HG03196 (cell line): ENCODE data around the gene DSCAM.
"Not testable (repeated sequence)": the region's sequence is repeated elsewhere in the genome, so short reads cannot be mapped to it uniquely, and the experiment has no call there.

ENCODE experiments used
- ATAC-seq: cut with Tn5 transposase; IDR thresholded peaks from one replicate; pipeline ENCODE4 v1.9.1; 2021; ENCODE audit not compliant: unreplicated experiment

Gene DSCAM

DNA sequence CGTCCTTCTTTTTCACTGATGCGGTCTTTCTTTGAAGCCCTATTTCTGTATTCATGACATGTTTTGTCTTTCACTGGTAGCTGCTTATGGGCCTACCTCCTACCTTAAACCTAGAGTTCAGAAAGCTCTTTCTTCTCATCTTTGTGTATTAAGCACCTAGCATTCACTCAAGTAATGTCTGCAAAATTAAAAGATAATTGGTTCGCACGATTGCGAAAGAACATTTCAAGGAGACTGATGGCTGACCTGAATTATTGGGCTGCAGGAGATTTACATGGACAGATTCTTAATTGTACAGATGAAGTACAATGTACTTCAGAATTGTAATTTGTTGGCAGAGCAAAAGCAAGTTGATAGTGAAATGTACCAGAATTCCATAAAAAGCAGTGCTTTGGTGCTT is 773.3 kb downstream of the DSCAM start:
- no peak for ATAC-seq

DNA sequence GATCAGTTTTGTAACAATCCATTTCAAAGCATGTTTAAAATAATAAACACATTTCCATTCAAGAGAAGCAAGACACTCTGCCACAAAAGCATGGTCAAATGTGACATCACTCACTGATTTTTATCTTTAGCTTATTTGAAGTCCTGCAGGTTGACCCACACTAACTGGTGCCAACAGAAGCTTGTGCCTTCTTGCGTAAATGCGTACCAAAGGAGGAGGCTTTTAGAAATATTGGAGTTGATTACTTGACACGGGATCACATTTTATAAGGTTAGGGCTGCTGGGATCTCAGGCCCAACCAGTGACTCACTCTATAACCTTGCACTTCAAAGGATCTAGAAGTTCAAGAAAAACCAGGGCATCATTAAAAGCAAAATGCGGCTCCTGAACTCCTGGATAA is 776.1 kb downstream of the DSCAM start:
- ATAC-seq, result no peak

DNA sequence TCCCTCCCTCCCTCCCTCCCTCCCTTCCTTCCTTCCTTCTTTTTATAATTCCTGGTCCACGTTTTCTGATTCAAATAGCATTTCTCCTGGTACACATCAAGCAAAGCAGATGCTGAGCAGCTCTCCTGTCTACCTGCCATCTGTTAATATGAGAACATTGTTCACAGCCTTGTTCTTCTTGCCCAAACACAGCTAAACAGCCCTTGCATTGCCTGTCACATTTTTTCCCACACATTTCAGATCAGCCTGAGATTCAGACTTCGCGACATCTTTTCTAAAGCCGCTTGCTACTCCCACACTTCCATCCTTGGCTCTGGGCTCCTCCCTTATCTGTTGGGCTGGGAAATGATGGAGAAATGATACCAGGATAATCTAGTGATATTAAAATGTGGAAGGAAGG is 779.2 kb downstream of the DSCAM start:
- no peak for ATAC-seq

DNA sequence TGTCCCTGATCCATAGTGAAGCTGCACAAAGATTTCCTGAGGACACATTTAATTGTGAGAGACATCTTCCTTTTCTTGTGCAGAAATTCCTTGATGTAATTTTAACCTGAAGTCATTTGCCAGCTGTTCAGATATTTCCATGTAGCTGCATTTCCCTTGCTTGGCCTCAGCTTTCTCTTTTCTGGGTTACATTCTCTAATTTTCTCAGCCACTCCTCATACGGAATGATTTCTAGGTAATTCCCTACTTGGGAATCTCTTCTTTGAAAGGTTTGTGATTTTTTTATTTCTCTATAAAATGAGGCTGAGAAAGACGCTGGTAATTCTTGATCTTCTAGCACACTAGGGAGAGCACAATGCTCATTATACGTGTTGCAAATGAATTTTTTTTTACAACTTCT is 780.7 kb downstream of the DSCAM start:
- ATAC-seq, result no peak

DNA sequence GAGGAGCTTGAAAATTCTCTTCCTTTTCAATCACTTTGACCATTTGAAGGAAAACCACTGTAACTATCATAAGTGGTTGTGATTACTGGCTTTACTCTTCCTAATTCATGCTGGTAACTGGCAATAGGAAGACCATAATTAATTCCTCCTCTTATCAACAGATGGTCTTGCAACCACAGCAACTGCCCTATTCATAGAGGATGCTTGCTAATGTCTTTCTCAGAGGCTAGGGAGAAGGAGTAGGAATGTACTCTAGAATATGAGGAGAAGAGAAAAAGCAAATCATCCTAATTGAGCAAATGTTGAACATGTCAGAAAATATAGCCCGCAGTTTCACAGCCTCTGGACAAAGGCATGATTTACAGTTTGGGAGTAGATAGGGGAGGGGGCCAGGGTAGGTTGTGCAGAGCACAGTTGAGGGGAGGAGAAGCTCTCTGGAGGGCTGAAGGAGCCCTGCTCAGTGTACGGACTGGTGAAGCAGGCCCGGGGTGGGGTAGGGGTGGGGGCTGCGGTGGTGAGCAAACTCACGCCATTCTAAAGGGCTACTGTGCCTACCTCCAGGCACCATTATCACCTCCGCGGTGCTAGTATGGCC is 786.8 kb downstream of the DSCAM start:
- ATAC-seq, result no peak

DNA sequence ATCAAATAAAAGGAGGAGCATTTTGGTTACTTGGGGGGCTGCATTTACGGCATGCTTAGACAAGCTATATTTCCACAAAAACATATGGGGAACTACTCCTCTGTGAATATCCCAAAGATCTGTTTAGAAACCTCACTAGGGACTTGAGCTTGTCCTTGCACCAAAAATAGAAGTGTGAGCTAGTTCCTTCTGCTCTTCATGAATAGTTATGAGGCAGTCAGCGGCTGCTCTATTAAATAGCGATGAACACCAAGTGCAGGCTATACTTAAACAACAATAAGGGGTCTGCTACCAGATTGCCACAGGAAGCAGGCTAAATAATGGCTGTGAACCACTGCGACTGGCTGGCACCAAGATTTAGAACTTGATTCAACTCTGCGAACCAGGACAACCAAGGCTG is 789.6 kb downstream of the DSCAM start:
- ATAC-seq, result no peak

DNA sequence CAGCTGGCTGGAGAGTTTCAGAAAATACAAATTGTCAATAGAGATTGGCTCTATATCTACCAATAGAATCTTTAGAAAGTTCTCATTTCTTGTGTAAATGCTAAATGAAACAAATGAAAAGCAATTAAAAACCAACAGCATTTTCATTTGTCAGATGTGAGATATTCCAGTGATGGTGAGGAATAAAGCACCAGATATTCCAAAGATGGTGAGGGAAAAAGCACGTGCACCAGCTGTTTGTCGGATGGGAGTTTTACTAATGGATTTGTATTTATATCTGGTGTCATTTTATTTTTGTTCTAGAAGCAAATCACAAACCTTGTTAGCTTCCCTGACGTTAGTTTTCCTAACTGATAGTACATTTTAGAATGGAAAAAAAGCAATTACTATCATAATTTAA is 790.9 kb downstream of the DSCAM start:
- ATAC-seq, result no peak

DNA sequence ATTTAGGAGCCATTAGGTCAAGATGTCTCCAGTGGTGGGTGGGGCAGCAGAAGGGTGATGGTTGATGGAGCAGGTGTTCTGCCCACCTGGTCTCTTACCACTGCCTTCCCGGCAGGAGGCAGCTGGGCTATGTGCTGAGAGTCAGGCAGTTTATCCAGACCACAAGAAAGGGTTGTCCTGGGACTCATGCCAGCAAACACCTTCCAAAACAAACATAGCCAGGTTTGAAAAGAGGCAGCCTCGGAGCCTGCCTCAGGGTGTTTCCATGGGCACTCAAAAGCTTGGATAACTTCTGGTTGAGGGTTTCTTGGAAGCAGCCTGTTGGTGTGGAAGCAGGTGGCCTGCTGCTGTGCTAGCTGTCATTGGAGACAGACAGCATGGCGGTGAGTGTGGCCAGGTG is 792.6 kb downstream of the DSCAM start:
- no peak for ATAC-seq

DNA sequence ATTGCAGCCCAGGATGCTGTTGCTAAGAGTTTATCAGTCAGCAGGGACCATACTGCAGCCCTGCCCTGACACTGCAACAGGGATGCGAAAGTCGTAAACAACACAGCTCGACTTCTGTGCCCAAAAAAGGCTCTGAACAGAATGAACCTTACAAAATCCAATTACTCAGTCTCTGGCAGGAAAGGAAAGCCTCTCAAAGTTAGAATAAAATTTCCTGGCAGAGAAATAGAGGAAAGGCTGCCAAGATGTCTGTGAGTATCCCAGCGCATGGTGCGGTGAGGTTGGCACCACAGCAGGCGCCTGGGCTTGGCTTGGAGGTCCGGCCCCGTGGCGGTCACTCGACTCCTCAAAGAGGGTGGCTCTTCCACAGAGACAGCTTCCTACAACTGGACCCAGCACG is 794.0 kb downstream of the DSCAM start:
- ATAC-seq, result no peak

DNA sequence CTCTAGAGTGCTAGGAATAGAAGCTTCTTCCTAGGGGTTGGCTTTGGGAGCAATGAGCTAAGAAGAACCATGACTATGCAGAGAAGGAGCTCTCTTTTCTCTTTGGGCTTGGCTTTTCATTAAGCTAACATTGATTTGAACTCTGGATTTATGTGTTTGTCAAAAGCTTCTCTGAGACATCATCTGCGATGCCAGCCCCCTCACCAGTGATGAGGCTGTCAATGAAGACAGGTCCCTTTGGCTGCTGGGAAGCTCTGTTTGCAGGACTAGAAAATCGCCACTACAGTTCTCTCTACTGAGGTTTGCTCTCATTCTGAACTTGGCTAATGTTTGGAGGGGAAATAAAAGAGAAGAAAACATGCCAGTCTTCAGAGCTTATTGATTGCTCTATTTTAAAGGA is 794.7 kb downstream of the DSCAM start:
- no peak for ATAC-seq

DNA sequence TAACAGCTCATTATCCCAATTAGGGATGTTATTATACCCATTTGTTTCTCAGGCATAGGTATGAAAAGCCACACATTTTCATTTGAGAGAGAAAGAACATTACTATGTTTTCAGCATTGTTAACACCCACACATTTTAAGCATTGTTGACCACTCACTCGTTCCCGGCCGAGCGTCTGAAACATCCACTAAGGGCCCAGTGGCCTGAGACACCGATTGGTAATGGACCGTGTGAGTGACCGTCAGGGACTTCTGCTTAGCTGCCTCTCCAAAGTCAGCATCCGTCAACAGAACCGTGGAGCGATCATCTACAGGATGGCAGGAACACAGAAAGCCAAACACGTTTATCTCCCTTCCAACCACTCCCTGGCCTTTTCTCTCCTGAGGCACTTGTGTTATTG is 795.2 kb downstream of the DSCAM start:
- no peak for ATAC-seq

DNA sequence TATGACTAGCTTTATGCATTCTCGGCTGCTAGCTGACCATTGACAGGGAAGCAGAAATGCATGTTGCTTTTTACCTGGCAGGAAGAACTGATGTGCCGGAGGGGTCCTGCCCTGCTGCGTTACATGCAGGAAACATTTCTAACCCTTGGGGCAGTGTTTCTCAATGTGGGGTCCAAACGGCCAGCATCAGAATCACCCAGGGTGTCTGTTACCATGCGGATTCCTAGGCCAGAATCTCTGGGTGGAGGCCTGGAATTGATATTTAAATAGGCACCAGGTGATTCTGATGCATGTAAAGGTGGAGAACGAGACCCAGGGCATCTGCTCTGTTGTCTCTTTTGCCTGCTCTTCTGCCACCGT is 797.0 kb downstream of the DSCAM start:
- ATAC-seq, result no peak

DNA sequence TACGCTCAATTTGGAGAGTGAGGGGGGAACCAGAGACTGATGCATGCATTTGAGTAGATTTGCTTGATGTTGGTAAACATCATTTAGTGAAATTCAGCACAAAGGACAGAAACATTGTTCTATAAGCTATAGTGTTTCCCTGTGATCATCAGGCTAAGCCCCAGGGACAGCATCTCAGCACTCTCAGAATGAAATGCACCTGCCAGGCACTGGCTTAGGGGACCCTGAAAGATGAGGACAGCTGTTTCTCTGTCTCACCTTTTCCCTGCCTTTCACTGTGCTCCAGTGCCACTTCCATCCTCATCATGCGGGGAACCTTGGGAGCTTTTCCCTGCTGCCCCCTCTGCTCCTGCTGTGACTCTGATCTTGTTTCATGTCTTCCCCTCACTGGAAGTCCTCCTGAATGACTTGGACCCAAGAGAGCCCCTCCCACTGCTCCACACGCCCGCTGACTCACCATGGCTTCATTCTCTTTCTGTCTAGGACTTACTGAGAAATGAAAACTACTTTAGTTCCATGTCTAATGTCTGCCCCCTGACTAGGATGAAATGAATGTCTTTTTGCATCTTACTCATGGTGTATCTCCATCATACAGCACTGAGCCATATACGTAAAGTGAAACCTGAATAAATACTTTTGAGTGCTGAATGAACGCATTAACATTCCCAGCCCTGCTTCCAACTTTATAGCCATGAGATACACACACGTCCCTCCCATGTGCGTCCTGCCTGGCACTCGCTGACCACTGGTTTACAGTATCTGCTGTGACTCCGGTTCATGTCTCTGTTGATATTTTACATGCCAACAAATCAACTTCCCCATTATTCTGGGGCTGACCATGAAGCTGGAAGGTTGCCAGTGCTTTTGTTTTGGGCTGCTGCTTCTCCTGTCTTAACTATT is 797.7 kb downstream of the DSCAM start:
- no peak for ATAC-seq

DNA sequence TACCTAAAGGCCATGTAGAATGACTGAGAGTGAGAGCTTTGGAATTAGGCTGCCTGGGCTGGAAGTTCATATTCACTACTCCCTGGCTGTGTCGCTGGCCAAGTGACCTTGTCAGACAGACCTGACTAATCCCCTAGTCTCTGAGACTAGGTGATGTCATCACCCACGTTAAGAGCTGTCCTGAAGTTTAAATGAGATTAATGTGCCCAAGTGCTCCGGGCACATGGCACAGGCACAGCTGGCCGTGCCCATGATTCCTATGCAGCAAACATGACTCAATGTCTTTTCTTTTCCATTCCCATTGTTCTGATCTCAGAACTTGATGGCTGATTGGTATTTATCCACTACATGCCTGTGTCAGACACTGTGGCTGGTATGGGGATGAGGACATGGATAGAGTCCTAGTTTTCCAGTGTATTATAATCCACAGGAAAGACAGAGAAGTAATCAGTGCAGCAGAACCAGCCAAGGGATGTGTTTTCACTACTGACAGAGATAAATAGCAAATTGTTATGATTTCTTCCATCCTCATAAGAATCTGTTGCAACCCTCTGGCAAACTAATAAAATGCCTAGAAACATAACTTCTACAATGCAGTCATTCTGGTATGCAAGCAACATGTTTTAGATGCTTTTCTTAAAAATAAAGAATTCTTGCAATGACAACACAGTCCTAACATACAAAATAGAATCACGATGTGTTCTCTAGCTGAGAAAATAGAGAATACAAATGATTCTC is 798.8 kb downstream of the DSCAM start:
- ATAC-seq, result no peak

DNA sequence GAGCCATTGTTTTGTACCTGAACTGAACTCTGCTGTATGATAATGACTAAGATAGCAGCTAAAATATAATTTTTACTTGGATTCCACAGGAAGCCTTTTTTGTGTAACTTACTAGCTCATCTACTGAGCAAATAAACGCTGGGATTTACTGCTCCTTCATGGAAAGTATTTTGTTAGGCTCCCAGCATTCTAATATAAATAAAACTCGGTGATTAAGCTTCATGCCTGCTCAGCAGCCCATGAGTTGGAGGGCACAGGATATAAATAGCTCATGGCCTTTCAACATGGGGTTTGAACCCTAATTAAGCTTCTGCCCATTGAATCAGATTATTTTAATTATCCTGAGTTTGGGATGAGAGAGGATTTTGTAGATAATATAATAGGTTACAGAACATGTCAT is 799.7 kb downstream of the DSCAM start:
- ATAC-seq, result no peak

DNA sequence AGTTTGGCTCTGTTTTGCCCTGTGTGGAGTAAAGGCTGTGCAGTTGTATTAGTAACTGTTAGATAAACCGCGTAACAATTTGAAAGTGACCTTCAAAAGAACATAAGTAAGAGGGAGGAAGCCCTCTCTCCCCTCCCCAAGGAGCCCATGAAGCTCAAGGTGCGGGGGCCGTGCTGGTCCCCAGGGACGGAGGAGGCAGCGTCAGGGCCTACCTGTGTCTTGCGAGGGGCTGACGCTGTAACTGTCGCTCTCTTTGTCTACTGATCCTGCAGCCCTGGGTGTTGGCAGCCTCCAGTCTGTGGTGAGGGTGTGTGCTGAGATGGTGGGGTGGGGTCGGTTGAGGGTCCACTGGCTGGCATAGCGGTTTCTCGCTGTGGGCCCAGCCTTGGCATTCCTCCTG is 803.1 kb downstream of the DSCAM start:
- no peak for ATAC-seq

DNA sequence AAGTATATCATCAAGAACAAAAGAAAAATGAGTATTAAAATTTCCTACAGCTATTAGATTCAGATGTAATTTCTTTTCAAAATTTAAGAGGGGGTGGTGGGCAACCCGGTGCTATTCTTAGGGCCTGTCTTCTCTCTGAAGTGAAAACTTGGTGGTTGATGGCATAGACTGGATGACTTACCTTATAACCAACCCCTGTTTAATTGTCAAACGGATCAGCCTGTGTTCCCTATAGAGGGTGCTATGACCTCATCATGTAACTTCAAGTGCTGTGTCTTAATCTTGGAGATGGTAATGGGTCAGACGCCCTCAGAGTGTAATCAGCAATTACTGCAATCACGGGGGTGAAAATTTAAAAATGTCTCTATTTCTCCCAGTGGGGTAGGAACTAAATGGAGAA is 803.5 kb downstream of the DSCAM start:
- no peak for ATAC-seq

DNA sequence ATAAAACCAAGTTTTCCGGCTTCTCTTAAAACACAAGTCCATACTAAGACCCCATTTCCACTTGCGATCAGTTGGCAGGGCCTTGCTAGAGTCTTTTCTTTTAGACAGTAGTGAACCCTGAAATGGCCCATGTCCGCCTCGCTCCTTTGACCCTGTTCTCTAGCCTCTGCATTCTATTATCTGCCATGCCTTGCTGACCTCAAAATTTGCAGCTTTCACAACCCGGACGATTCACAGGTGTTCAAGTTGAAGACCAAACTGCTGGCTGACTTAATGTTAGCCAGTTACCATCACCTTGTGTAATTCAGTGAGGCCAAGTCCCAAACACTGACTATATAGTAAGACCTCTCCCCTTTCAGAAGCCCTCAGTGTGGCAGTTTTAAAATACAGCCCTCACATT is 805.5 kb downstream of the DSCAM start:
- ATAC-seq, result no peak

DNA sequence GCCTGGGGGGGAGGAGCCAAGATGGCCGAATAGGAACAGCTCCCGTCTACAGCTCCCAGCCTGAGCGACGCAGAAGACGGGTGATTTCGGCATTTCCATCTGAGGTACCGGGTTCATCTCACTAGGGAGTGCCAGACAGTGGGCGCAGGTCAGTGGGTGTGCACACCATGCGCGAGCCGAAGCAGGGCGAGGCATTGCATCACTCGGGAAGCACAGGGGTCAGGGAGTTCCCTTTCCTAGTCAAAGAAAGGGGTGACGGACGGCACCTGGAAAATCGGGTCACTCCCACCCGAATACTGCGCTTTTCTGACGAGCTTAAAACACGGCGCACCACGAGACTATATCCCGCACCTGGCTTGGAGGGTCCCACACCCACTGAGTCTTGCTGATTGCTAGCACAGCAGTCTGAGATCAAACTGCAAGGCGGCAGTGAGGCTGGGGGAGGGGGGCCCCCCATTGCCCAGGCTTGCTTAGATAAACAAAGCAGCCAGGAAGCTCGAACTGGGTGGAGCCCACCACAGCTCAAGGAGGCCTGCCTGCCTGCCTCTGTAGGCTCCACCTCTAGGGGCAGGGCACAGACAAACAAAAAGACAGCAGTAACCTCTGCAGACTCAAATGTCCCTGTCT is 813.7 kb downstream of the DSCAM start:
- not testable (repeated sequence) for ATAC-seq

DNA sequence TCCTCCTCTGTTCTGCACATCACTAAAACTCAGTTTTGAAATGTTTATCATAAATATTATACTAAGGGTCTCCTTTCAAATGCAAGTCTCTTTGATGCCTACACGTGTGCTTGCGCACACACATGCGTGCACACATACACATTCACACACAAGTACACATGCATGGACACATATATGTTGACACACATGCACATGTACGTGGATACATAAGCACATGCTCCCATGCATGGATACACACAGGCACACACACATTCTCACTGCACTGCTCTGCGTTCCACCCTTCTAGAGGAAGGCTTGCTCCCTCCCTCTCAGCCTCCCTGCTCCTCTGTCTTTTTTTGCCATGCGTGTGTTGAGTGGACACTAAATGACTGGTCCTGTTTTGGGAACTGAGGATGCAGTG is 817.1 kb downstream of the DSCAM start:
- ATAC-seq, result no peak

DNA sequence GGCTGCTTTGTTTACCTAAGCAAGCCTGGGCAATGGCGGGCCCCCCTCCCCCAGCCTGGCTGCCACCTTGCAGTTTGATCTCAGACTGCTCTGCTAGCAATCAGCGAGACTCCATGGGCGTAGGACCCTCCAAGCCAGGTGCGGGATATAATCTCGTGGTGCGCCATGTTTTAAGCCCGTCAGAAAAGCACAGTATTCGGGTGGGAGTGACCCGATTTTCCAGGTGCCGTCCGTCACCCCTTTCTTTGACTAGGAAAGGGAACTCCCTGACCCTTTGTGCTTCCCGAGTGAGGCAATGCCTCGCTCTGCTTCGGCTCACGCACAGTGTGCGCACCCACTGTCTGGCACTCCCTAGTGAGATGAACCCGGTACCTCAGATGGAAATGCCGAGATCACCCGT is 818.6 kb downstream of the DSCAM start:
- ATAC-seq, result not testable (repeated sequence)
